ENCODE data around the gene ATG3.

ATG3 gene

GRCh38 chr3:112561734-112562529 is at the start of gene ATG3, which contains the start of gene SLC35A5:
Gene ATG3, minus strand, starts transcription at chr3:112561962. Its CDS starts 434 bp downstream, at chr3:112561528.
Gene SLC35A5, plus strand, starts transcription at chr3:112562045. Its CDS starts 1,359 bp downstream, at chr3:112563404.
- in situ Hi-C loops (cut with HindIII; ENCODE audit: low sequenced_read_pairs): no loop called here

- in situ Hi-C loops (cut with HindIII; ENCODE audit: low sequenced_read_pairs): no loop called here
Observed at GRCh38 chr3:112610121-112610520, 48.4 kb upstream of the ATG3 start.

- in situ Hi-C loops (cut with HindIII; ENCODE audit: low sequenced_read_pairs): no loop called here
Observed at GRCh38 chr3:112607863-112608262, 46.1 kb upstream of the ATG3 start.

GRCh38 chr3:112606098-112606497 is 44.3 kb upstream of the ATG3 start:
- in situ Hi-C loops (cut with HindIII; ENCODE audit: low sequenced_read_pairs): no loop called here

- in situ Hi-C loops (cut with HindIII; ENCODE audit: low sequenced_read_pairs): no loop called here
Observed at GRCh38 chr3:112605285-112605684, 43.5 kb upstream of the ATG3 start.

- in situ Hi-C loops (cut with HindIII; ENCODE audit: low sequenced_read_pairs): no loop called here
Observed at GRCh38 chr3:112604536-112604935, 42.8 kb upstream of the ATG3 start.

GRCh38 chr3:112602217-112602838 is 40.6 kb upstream of the ATG3 start:
- in situ Hi-C loops (cut with HindIII; ENCODE audit: low sequenced_read_pairs): no loop called here

- in situ Hi-C loops (cut with HindIII; ENCODE audit: low sequenced_read_pairs): no loop called here
Observed at GRCh38 chr3:112598731-112599130, 37.0 kb upstream of the ATG3 start.

- in situ Hi-C loops (cut with HindIII; ENCODE audit: low sequenced_read_pairs): no loop called here
Observed at GRCh38 chr3:112597945-112598344, 36.2 kb upstream of the ATG3 start.

- in situ Hi-C loops (cut with HindIII; ENCODE audit: low sequenced_read_pairs): no loop called here
Observed at GRCh38 chr3:112594856-112595255, 33.1 kb upstream of the ATG3 start.

GRCh38 chr3:112593258-112593657 is 31.5 kb upstream of the ATG3 start:
- in situ Hi-C loops (cut with HindIII; ENCODE audit: low sequenced_read_pairs): no loop called here

GRCh38 chr3:112587336-112587735 is 25.6 kb upstream of the ATG3 start:
- in situ Hi-C loops (cut with HindIII; ENCODE audit: low sequenced_read_pairs): loop anchor here (5.0 kb wide), 1 partner anchor 395 kb away; no protein-coding TSS in a partner anchor

- in situ Hi-C loops (cut with HindIII; ENCODE audit: low sequenced_read_pairs): loop anchor here (5.0 kb wide), 1 partner anchor 397 kb away; no protein-coding TSS in a partner anchor
Observed at GRCh38 chr3:112585782-112586181, 24.0 kb upstream of the ATG3 start.

- in situ Hi-C loops (cut with HindIII; ENCODE audit: low sequenced_read_pairs): no loop called here
Observed at GRCh38 chr3:112583105-112583504, 21.3 kb upstream of the ATG3 start.

- in situ Hi-C loops (cut with HindIII; ENCODE audit: low sequenced_read_pairs): no loop called here
Observed at GRCh38 chr3:112582244-112582874, 20.6 kb upstream of the ATG3 start.

GRCh38 chr3:112579697-112580096 is 17.9 kb upstream of the ATG3 start:
- in situ Hi-C loops (cut with HindIII; ENCODE audit: low sequenced_read_pairs): no loop called here

- in situ Hi-C loops (cut with HindIII; ENCODE audit: low sequenced_read_pairs): no loop called here
Observed at GRCh38 chr3:112579232-112579631, 17.5 kb upstream of the ATG3 start.

GRCh38 chr3:112572701-112573100 is 10.9 kb upstream of the ATG3 start:
- in situ Hi-C loops (cut with HindIII; ENCODE audit: low sequenced_read_pairs): no loop called here

GRCh38 chr3:112569265-112569664 is 7.5 kb upstream of the ATG3 start:
- in situ Hi-C loops (cut with HindIII; ENCODE audit: low sequenced_read_pairs): no loop called here

GRCh38 chr3:112568642-112569041 is 6.9 kb upstream of the ATG3 start:
- in situ Hi-C loops (cut with HindIII; ENCODE audit: low sequenced_read_pairs): no loop called here

GRCh38 chr3:112564940-112565305 is 3.2 kb upstream of the ATG3 start:
- in situ Hi-C loops (cut with HindIII; ENCODE audit: low sequenced_read_pairs): no loop called here

Measured in endothelial cell of hepatic sinusoid (primary cell).